KBM-7 (cell line): ENCODE measurements around the gene HOATZ.

Experiments used
- DNase-seq: peaks from one replicate; pipeline ENCODE4 v3.0.0-alpha.2; 2015
- in situ Hi-C: fragments of 300-500 bp; cut with MboI; formaldehyde crosslinking; loops from 2 replicates; pipeline ENCODE4 v1.14.3; 2020; ENCODE audit warnings: low sequenced_read_pairs, low pct_unique_long_range_greater_than_20kb, mixed read lengths

Gene HOATZ

GRCh38 chr11:111518668-111519067, 4.1 kb downstream of the HOATZ start:
- no peak for DNase-seq
- in situ Hi-C loops: no loop called here

GRCh38 chr11:111520560-111520959, 6.0 kb downstream of the HOATZ start:
- in situ Hi-C loops: no loop called here
- no peak for DNase-seq

GRCh38 chr11:111521135-111521534, 6.6 kb downstream of the HOATZ start:
- no peak for DNase-seq
- in situ Hi-C loops: no loop called here

- in situ Hi-C loops: no loop called here
Observed at GRCh38 chr11:111522426-111522825, 7.8 kb downstream of the HOATZ start.

GRCh38 chr11:111523343-111523742, 8.8 kb downstream of the HOATZ start:
- in situ Hi-C loops: no loop called here
- DNase-seq: no peak

More at GRCh38 chr11:111522426-111522825, 7.8 kb downstream of the HOATZ start:
- no peak for DNase-seq

- in situ Hi-C loops: no loop called here
- DNase-seq: no peak
Observed at GRCh38 chr11:111524056-111524455, 9.5 kb downstream of the HOATZ start.

- in situ Hi-C loops: no loop called here
- no peak for DNase-seq
Observed at GRCh38 chr11:111525456-111525855, 10.9 kb downstream of the HOATZ start.

- DNase-seq: no peak
- in situ Hi-C loops: no loop called here
Observed at GRCh38 chr11:111526501-111526900, 11.9 kb downstream of the HOATZ start.

GRCh38 chr11:111527279-111527678, 12.7 kb downstream of the HOATZ start:
- in situ Hi-C loops: no loop called here
- no peak for DNase-seq

GRCh38 chr11:111528557-111528956, 14.0 kb downstream of the HOATZ start:
- no peak for DNase-seq
- in situ Hi-C loops: no loop called here

GRCh38 chr11:111530091-111530490, 15.5 kb downstream of the HOATZ start:
- in situ Hi-C loops: no loop called here
- DNase-seq: no peak

- in situ Hi-C loops: no loop called here
Observed at GRCh38 chr11:111531136-111531535, 16.6 kb downstream of the HOATZ start.

GRCh38 chr11:111531687-111532364, 17.2 kb downstream of the HOATZ start:
- DNase-seq: no peak
- in situ Hi-C loops: no loop called here

More at GRCh38 chr11:111531136-111531535, 16.6 kb downstream of the HOATZ start:
- no peak for DNase-seq

- no peak for DNase-seq
- in situ Hi-C loops: no loop called here
Observed at GRCh38 chr11:111532365-111532709, 17.8 kb downstream of the HOATZ start.

- in situ Hi-C loops: no loop called here
- DNase-seq: no peak
Observed at GRCh38 chr11:111535281-111535680, 20.7 kb downstream of the HOATZ start.

- in situ Hi-C loops: no loop called here
- no peak for DNase-seq
Observed at GRCh38 chr11:111537336-111537860, 22.8 kb downstream of the HOATZ start.

- DNase-seq: no peak
- in situ Hi-C loops: no loop called here
Observed at GRCh38 chr11:111538407-111539114, 24.0 kb downstream of the HOATZ start.

- in situ Hi-C loops: no loop called here
- no peak for DNase-seq
Observed at GRCh38 chr11:111539426-111540113, 25.0 kb downstream of the HOATZ start.

- in situ Hi-C loops: no loop called here
- DNase-seq: peak; percentile 27
Observed at GRCh38 chr11:111540114-111540936, 25.7 kb downstream of the HOATZ start, which contains the start of gene LAYN. Gene LAYN (plus strand): TSS chr11:111540720. CDS start chr11:111540844, 124 bp downstream.
